H7 (cell line): ENCODE data around the gene SCN9A. TPM values are rescaled to one million over a fixed set of nuclear protein-coding genes. Genes with fewer than 3 reads are reported as not detected.
"Not testable (repeated sequence)": the region's sequence is repeated elsewhere in the genome, so short reads cannot be mapped to it uniquely, and the experiment has no call there.

Source experiments
- DNase-seq: peaks from one replicate; pipeline ENCODE4 v3.0.0; 2012
- H3K27me3 ChIP-seq: 2 replicates; pipeline ENCODE4 v1.6.0; 2011; ENCODE audit warnings: mild to moderate bottlenecking, low read length; ENCODE audit not compliant: control insufficient read depth, insufficient read depth
- H3K36me3 ChIP-seq: replicated peaks from 2 replicates; pipeline ENCODE4 v1.5.1; 2011; ENCODE audit warnings: low read length; ENCODE audit not compliant: control insufficient read depth, insufficient read depth
- H3K4me3 ChIP-seq: 2 replicates; pipeline ENCODE4 v1.5.1; 2011; ENCODE audit warnings: low read depth, mild to moderate bottlenecking, control low read depth, low read length, moderate library complexity; ENCODE audit not compliant: insufficient read depth
- total RNA-seq: library from RNA; depleted of rRNA; stranded (reverse); fragments of >200 nt; shearing (Covaris generic); gene quantifications from 2 replicates; pipeline ENCODE4 v1.2.3, GENCODE V29; 2014

The SCN9A gene
- total RNA-seq, 1 experiment from 2014 or later, result 0.90 TPM

DNA sequence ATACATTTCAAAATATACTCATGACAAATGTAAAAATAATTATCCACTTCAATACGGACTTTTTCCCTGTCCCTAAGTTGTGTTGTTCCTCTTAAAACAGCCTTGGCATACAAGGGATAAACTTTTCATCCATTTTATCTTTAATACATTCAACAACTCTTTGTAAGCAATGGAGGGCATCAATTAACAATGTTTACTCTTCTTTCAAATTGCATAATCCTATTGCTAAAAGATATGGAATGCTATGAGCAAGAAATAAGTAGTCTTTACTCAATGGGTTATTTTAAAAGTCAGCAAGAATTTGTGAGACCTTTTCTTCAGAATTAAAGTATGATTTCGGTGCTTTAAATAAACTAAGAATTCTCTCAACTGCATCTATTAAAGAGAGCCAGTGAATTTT, 41.9 kb downstream of the SCN9A start:
- Histone ChIP-seq H3K27me3 (no peaks in the 10 kb centered on the region), H3K4me3 (no peak overlapping the region), H3K36me3 (no peaks in the 10 kb centered on the region)
- DNase-seq, result no peak

DNA sequence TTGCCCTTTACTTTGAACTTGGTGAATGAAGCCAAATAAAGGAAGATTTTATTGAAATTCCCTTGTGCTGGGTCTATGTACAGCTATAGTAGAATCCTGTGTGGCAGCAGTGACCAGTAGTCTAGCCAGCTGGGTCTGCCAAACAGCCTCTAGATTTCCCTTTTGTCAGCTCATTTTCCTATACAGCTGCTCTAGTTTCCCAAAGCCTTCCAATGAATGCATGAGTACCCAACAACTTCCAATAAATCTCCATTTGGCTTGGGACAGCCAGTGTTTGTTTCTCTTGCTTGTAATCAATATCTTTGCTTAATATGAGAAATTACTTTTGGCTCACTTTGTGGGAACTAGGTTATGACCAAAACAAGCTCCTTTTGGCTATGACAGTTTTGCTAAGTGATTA, 43.6 kb downstream of the SCN9A start:
- no peak overlapping the region for H3K4me3 ChIP-seq
- H3K27me3 ChIP-seq, result no peaks in the 10 kb centered on the region
- H3K36me3 ChIP-seq, result no peaks in the 10 kb centered on the region
- DNase-seq, result no peak

DNA sequence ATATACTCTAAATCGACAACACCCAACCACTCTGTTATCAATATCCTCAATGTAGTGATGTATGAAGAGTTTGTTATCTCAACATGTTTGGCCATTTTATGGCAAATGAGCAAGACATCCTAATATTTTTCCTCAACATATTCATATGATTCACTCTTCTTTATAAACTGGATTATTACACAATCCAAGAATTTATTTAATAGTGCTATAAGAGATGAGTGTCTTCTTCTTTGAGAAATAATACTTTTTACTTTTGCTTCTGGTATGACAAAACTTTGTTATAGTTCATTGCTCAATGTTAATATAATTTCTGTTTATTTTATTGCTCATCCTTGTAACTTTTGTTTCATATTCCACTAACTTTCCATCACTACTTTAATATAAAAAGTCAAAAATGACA, 44.3 kb downstream of the SCN9A start:
- H3K4me3 ChIP-seq, result no peak overlapping the region
- no peak for DNase-seq
- H3K36me3 ChIP-seq, result no peaks in the 10 kb centered on the region
- H3K27me3 ChIP-seq, result no peaks in the 10 kb centered on the region

DNA sequence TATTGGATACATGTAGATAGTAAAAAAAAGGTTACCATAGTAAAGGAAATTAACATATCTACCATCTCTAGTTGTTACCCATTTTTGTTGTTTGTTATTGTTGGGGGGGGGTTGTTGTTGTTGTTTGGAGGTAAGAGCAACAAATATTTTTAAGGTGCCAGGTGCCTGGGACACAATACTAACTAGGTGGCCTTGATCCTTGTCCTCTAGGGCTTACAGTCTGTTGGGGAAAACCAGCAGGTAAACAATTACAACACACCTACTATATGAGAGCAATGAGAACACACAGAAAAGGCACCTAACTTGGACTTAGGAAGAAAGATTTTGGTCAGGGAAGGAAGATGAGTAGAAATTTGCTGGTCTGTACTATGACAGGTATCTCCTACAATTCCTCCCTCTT, 46.3 kb downstream of the SCN9A start:
- Histone ChIP-seq H3K27me3 (no peaks in the 10 kb centered on the region), H3K4me3 (no peak overlapping the region), H3K36me3 (no peaks in the 10 kb centered on the region)
- no peak for DNase-seq

DNA sequence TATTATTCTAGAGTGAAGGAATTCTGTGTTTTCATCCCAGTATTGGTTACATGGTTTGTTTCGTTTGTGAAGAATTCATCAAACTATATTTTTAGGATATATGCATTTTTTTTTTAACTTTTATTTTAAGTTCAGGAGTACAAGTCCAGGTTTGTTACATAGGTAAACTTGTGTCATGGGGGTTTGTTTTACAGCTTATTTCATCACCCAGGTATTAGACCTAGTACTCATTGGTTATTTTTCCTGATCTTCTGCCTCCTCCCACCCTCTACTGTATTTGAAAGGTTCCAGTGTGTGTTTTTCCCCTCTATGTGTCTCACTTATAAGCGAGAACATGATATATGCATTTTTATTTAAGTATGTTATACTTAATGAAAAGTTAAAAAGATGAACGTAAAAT, 47.6 kb downstream of the SCN9A start:
- Histone ChIP-seq H3K4me3 (no peak overlapping the region), H3K36me3 (no peaks in the 10 kb centered on the region), H3K27me3 (no peaks in the 10 kb centered on the region)
- DNase-seq, result no peak

DNA sequence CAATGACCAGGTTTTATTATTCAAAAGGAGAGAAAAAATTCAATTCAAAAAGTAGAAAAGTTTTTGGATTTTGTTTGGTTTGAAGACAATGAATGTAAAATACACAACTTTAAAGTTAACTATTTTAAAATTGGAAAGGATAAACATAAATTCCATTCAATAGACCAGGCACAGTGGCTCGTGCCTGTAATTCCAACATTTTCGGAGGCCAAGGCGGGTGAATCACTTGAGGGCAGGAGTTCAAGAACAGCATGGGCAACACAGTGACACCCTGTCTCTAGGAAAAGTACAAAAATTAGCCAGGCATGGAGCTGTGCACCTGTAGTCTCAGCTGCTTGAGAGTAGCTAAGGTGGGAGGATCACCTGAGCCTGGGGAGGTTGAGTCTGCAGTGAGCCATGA, 54.7 kb downstream of the SCN9A start:
- Histone ChIP-seq H3K4me3 (no peak overlapping the region), H3K27me3 (no peaks in the 10 kb centered on the region), H3K36me3 (no peaks in the 10 kb centered on the region)
- no peak for DNase-seq

DNA sequence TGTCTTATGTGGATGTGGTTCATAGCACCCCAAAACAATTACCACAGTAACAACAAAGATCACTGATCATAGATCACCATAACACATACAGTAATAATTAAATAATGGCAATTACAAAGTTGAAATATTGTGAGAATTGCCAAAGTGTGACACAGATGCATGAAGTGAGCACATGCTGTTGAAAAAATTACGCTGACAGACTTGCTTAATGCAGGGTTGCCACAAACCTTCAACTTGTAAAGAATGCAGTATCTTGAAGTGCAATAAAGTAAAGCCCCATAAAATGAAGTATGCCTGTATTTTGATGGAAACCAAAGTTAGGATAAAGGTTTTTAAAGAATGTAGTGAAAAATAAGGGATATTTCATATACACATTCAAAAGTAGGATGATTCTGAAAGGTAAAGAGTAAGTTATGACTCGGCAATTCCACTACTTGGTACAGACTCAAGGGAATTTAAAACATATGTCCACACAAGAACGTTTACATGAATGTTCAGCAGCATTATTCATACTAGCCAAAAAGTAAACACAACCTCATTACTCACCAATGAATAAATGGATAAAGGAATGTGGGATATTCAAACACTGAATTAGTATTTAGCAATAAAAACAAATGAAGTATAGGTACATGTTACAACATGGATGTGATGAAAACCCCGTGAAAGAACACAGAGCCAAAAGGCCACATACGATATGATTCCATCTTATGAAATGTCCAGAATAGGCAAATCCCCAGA, 61.6 kb downstream of the SCN9A start:
- DNase-seq, result no peak
- H3K36me3 ChIP-seq, result no peaks in the 10 kb centered on the region
- no peak overlapping the region for H3K4me3 ChIP-seq
- no peaks in the 10 kb centered on the region for H3K27me3 ChIP-seq

DNA sequence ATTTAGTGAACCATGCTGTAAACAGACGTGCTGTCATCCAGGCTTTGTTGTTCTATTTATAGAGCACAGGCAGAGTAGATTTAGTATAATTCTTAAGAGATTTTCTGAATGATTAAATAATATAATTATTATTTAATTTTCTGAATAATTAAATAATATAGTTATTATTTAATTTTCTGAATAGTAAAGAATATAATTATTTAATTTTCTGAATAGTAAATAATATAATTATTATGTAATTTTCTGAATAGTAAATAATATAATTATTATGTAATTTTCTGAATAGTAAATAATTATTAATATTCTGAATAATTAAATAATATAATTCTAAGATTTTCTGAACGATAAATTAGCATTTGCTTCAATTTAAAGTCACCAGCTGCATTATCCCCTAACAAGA, 62.9 kb downstream of the SCN9A start:
- H3K27me3 ChIP-seq, DNase-seq, H3K4me3 ChIP-seq, H3K36me3 ChIP-seq: not testable (repeated sequence)

DNA sequence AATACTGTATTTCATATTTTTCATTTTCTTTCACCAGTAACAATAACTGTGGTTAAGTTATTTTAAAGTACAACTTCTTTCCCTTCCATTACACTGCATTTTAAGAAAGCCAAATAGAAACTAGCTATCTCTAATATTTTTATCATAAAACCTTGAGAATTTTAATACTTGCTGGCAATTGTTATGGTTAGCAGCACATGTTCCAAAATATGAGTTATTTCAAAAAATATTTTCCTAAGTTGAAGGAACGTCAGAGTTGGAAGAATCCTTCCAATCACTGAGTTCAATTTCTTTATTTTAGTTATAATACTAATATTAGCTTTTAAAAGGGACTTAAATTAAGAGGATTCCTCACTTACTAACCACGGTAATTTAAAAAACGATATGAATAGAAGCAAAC, 68.4 kb downstream of the SCN9A start:
- Histone ChIP-seq H3K4me3 (no peak overlapping the region), H3K36me3 (no peaks in the 10 kb centered on the region), H3K27me3 (no peaks in the 10 kb centered on the region)
- DNase-seq, result no peak

DNA sequence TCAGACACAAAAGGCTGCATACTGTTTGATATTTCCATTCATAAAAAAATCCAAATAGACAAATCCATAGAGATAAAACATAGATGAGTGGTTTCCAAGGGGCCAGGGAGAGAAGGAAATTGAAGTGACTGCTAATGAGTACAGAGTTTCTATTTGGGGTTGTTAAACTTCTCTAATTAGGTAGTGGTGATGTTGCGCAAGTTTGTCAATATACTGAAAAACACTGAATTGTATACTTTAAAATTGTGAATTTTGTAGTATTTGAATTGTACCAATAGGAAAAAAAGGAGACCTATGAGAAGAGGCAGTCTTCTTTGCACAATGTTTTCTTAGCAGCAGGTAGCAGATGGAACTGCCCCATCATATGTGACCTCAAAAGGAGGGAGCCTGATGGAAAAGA, 71.1 kb downstream of the SCN9A start:
- Histone ChIP-seq H3K27me3 (no peaks in the 10 kb centered on the region), H3K36me3 (no peaks in the 10 kb centered on the region), H3K4me3 (no peak overlapping the region)
- no peak for DNase-seq

DNA sequence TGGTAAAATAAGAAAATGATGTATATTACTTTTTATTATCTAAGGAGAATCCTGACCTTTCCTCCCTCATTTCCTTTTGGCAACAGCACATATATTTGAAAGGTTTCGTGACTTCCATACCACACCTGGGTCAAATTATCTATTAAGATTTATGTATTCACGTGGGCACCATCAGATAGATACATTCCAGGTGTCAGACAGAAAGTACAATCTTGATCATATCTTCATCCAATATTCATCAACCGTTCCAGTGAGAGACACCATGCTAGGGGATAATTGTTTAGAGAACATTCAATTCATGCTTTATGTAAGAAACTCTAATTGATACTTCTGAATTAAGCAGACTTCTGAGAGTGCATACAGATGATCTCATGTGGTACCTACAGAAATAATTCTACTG, 73.7 kb downstream of the SCN9A start:
- no peak for DNase-seq
- H3K27me3 ChIP-seq, result no peaks in the 10 kb centered on the region
- H3K4me3 ChIP-seq, result no peak overlapping the region
- no peaks in the 10 kb centered on the region for H3K36me3 ChIP-seq

DNA sequence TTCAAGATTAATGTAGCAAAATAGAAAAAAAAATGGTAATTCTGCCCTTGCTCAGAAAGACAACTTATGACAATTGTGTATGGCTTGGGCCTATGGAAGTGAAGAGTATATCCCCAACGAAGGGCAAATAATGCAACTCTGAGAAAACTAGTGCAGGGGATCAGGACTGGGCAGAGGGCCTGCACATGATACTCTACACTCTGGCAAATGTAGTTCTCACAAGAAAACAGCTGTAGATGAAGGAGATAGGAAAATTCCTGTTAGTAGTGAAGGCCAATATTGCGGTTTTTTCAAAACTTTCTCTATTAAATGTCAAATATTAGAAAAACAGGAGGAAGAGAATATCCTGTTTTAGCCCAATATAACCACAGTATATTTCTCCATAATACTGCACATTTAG, 77.8 kb downstream of the SCN9A start:
- Histone ChIP-seq H3K27me3 (no peaks in the 10 kb centered on the region), H3K36me3 (no peaks in the 10 kb centered on the region), H3K4me3 (no peak overlapping the region)
- no peak for DNase-seq

DNA sequence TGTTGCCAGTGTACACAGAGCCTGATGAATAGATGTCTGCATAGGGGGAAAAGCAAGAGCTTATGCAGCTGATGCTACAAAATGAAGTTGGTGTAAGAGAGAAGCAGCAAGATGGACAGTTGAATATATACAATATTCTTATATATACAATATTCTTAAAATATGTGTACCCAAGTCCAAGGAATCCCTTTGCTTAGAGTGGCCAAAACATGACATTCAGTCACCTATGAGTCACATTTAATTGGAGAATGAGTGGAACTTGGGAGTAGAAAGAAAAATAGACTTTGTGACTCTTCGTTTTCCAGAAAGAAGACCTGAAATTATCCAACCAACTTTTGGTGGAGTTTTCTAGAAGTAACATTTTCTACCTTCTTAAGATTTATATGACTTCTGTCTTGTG, 81.8 kb downstream of the SCN9A start:
- Histone ChIP-seq H3K27me3 (no peaks in the 10 kb centered on the region), H3K36me3 (no peaks in the 10 kb centered on the region), H3K4me3 (no peak overlapping the region)
- no peak for DNase-seq

DNA sequence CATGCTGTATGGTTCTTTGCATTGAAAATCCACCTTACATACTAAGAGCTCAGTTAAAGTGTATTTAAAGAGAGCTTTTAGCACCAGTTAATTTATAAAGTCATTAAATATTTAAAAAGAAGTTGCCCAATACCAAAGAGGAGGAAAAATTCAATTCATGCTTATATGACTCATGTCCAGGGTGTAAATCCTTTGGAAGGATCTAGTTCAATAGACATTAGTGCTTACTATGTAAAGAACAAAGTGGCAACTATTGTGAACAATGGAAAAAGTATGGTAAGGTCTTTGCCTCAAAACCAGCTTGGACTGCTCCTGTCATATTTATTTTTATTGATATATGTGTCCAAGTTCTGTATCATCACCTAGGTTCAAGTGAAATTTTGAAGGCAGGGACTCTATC, 90.5 kb downstream of the SCN9A start:
- H3K27me3 ChIP-seq, result no peaks in the 10 kb centered on the region
- DNase-seq, result no peak
- no peaks in the 10 kb centered on the region for H3K36me3 ChIP-seq
- H3K4me3 ChIP-seq, result no peak overlapping the region

DNA sequence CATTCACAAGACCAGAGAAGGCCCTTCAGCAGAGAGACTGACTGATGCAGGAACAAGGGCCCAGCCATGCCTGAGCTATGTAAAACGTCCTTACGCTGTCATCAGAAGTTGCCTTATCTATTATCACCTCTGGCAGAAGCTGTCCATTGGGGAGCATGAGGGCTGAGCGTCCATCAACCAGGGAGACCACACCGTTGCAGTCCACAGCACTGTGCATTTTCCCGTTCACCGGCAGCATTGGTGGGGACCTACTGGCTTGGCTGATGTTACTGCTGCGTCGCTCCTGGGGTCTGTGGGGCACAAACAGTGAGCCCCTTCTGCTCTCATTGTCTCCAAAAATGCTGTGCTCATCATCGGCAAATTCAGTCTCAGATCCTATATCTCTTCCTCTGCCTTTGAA, 91.4 kb downstream of the SCN9A start:
- no peak for DNase-seq
- H3K36me3 ChIP-seq, result no peaks in the 10 kb centered on the region
- H3K27me3 ChIP-seq, result no peaks in the 10 kb centered on the region
- H3K4me3 ChIP-seq, result no peak overlapping the region

DNA sequence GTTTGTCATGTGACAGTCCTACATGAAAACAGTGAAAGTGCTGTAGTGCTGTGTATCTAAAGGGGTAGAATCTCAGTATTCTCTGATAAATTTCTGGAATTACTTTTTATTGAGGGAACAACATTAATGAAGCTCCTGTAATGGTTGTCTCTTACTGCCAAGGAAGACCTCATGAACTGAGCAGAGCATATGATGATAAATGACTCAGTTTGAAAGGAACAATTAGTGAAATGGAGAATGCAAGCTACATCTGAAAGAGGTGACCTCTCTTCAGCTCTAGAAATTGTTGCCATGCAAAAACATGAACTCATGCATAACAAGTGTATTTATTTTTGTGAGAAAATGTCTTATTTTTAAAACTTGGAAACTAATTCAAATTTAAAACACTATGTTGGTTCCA, 93.6 kb downstream of the SCN9A start:
- no peak for DNase-seq
- H3K27me3 ChIP-seq, result no peaks in the 10 kb centered on the region
- no peaks in the 10 kb centered on the region for H3K36me3 ChIP-seq
- H3K4me3 ChIP-seq, result no peak overlapping the region
